NCI-H1417 treated with DMSO at 0.1 percent for 48 hours (cell line): ENCODE results near the gene RAB1A.

Experiments
- DNase-seq: peaks from one replicate; lab custom pipeline; 2025; lab: John Stamatoyannopoulos, UW

Gene RAB1A

DNA sequence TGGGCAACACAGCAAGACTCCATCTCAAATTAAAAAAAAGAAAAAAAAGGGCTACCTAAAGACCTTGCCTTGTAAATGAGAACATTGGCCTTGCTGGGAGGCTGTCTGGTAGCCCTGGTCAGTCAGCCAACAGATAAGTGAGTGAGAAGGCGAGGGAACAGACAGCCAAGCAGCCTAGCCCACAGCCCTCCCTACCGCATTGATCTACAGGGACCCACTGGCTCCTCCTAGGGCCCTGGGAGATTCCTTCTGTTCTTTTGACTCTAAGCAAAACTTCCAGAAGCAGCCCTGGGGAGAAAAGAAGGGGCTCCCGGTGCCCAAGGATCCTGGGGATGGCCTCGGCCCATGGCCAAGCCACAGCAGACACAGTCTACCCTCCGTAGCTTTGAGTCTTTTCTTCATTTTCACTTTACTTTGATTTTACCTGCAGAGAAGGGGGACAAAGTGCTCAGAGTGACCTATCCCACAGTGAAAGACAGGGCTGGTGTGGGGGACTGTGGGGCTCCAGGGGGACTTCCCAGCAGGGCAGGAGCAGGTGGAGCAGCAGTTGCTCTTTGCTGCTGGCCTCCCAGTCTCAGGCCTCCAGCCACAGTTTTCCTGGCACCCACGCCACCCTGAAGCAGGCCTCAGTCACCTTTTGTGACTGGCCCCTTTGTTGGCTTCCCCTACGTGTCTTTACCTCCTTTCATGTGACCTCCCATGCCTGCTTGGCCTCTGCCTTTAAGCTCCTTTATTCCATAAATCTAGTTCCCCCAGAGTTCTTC, 68.6 kb downstream of the RAB1A start:
- DNase-seq: no peak

DNA sequence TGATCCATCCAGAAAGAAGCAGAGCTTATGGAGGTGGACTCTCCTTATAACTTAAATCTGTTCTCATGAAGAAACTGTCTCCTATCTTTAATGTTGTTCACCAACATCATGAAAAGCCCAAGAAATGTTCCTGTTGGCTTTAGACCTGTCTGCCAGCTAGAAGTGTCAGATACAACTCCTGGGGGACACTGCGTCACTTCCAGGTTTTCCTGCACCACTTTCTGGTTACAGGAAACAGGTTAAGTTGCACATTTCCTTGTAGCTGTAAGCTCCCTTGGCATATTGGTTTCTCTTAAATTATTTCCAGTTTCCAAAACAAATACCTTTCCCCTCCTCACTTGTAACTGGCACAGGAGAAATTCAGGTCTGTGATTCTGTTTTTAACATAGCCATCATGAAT, 70.8 kb downstream of the RAB1A start:
- no peak for DNase-seq

- DNase-seq: no peak
Measured at GRCh38 chr2:65057391-65058052, 72.4 kb downstream of the RAB1A start.

DNA sequence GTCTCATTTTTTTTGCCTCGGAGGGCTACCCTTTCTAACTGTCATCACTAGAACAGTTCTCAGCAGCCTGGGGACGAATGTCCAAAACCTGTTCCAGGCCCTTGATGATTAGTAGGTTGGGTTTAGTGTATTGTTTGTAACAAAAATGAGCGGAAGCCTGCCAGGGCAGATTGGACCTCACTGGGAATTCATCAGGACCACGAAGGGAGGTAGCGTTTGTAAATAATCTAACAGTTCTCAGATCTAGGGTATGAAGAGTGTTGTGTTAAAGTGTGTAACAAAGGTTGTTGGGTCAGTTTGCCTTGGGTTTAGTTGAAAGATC, 72.9 kb downstream of the RAB1A start:
- no peak for DNase-seq

GRCh38 chr2:65056215-65057053, 73.5 kb downstream of the RAB1A start, which contains the start of gene CEP68:
Gene CEP68 (plus strand): TSS chr2:65056416. CDS start chr2:65069445, 13,029 bp downstream.
- peak; percentile 91 for DNase-seq

GRCh38 chr2:65055422-65056214, 74.3 kb downstream of the RAB1A start:
- peak; percentile 85 for DNase-seq

- DNase-seq: no peak
Measured at GRCh38 chr2:65054749-65055421, 75.0 kb downstream of the RAB1A start.

DNA sequence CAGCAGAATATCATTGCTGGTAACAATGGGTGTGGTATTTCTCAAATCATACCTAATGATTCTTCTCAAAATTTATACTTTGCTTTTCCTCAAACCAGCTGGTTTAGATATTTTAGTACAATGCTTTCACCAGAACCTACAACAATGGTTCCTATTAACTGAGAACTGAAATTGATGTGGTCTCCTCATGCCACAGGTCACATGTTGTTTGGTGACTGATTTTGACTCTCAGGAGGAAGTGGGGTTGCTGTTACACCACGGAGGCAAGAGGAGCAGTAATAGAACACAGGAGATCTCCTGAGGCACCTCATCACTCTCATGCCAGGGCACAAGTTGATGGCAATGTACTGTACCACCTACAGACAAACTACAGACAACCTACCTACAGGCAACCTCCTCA, 76.7 kb downstream of the RAB1A start:
- no peak for DNase-seq

GRCh38 chr2:65050931-65051330, 79.0 kb downstream of the RAB1A start:
- DNase-seq: no peak

GRCh38 chr2:65049010-65049639, 80.8 kb downstream of the RAB1A start:
- no peak for DNase-seq

DNA sequence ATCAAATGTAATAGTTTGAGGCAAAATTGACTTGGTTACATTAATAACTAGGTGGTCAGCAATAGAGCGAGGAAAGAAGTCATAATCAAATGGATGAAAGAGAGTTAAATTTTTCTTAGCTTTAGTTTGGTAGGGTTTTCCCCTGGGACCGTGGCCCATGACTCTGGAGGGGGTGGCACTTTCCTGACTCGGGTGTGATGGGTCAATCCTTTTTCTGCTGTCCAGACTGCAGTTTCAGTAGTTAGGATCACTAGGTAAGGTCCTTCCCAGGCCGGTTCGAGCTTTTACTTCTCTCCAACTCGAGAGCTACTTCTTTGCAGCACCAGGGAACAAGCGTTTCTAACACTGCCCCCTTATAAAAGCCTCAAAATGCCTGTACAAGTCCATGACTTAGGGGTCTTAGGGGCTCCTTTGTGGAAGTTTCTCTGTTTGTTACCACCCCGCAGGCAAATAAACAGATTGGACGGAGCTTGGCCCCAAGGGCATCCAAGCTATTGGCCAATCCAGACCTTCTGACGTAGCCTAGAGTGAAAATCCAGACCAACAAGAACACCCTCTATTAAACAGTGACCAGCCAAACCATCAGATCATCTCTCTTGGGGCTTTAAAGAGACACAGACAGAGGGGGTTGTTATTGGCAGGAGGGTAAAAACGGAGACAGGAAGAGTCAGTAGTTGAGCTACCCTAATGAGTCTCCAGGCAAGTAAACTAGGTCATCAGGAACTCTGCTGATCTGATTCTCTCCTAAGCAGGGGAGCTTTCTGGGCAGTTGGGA, 83.1 kb downstream of the RAB1A start:
- DNase-seq: no peak

DNA sequence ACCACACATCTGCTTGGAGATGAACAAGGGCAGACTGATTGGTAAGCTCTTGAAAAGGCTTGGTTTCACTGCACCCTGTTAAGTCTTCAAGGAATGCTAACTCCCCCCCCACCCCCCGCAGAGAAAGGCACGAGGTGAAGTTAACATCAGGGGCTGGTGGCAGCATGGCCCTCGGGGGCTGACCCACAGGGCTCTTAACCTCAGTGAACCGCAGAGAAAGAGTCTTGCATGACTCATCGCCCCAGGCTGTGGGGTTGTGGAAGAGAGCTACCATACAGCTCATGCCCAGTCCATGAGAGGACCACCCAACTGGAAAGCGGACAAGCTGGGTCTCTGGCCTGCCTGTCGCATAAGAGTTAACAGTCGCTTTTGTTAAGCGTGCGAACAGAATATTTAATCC, 84.3 kb downstream of the RAB1A start:
- DNase-seq: no peak

DNA sequence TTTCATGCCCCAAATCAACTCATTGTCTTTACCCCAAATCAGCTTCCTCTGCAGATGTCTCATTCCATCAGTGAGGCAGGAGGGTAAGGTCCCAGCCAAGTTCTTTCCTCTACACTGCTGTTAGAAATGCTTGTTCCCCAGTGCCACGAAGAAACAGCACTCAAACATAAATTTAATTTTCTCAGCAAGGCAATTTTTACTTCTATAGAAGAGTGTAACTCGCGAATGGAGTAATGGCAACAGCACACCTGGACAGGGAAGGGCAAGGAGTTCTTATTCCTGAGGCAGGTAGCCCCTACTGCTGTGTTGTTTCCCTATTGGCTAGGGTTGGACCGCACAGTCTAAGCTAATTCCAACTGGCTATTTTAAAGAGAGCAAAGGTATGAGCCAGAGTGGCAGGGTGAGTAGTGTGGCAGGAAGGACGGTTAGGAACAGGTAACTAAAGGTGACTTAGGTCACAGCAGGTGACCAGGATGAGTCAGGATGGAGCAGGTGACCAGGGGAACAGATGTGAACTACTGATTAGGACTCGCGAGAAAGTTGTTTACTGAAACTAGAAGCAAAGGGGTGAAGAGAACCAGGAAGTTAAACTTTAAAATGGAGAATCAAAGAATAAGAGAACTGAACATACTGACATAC, 85.7 kb downstream of the RAB1A start:
- no peak for DNase-seq

- no peak for DNase-seq
Measured at GRCh38 chr2:65043001-65043400, 86.9 kb downstream of the RAB1A start.

DNA sequence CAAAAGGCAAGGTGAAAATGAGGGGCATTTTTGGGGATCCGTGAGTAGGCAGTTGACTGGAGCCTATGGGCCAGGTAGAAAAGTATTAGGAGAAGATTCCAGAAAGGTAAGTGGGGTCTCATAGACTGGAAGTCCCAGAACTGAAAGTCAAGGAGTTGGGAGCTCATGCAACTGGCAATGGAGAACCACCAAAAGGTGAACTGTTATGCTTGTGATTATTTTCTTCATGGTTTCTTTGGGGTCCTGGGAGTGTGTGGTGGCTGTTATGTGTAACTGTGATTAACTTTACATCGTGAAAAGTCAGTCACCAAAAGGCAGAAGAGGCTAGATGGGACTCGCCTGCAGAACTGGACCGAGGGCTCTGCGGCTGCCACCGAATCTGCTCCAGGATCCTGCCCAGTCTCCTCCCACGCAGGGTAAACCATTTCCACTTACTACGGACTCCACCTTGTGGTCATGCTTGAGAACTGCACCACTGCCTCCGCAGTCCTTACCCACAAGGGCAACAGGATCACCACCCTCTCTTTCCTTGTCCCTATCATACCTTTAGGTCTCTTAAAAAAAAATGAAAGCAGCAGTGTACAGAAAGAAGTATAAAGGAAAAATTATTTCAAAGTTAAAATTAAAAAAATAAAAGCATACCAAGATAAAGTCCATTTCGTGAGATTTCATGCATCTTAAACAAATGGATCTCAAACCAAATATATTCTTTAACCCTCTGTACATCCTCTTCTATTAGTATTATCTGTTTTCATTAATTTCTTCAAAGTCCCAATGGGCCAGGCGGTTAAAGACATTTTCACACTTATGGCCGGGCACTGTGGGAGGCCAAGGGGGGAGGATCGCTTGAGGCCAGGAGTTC, 89.3 kb downstream of the RAB1A start:
- peak; percentile 38 for DNase-seq

DNA sequence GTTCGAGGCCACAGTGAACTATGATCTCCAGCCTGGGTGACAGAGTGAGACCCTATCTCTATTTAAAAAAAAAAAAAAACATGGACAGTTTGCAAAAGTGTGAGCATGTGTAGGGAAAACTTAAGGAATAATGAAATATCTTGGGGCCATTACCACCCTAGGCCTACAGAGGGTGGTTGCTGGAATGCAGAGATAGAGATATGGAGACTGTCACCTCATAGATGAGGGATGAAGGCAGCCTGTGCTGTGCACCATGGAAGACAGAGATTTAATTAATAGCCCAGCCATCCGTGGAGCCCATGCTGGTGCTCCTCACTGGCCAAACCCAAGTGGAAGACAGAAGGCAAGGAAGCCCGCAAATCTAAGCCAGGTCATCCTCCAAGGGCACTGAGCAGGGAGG, 90.3 kb downstream of the RAB1A start:
- DNase-seq: no peak

DNA sequence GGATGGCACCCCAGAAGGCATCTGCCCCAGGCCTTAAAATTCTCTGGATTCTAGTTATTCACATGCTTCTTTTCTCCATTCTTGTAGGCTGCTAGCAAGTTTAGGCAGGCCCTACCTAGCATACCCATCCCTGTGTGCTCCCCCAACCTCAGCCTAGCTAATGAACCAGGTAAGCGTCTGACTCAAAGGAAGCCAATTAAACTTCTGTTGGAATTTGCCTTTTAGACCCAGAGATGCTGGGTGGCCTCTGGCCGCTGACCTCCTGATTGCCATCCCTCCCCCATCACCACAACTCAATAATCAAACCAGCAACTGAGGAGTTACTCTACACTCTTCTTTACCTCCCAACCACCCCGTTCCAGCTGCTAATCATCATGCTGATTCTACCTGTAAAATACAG, 92.7 kb downstream of the RAB1A start:
- no peak for DNase-seq
